ENCODE results near the gene SMAD2.

Gene SMAD2

GRCh38 chr18:47898055-47898454 lies 32.4 kb downstream of the SMAD2 start:
- TF ChIP-seq CTCF (IDR thresholded peaks at IDR 0.05; ENCODE audit: low read length): no peak
- TF ChIP-seq EZH2 (IDR thresholded peaks at IDR 0.05; ENCODE audit: borderline replicate concordance, low read length): no peak
- no peak overlapping the region for H3K27ac ChIP-seq (ENCODE audit: low read depth, low read length, poor library complexity, severe bottlenecking)
- H3K9me3 ChIP-seq (ENCODE audit: low read length): peaks cover 14% of the 10 kb centered on the region
- no peaks in the 10 kb centered on the region for H4K20me1 ChIP-seq (ENCODE audit: insufficient read depth, low read length)
- no peaks in the 10 kb centered on the region for H3K9me2 ChIP-seq (ENCODE audit: low read depth, low read length)
- H3K4me2 ChIP-seq (ENCODE audit: low read length): no peak overlapping the region
- H3K4me3 ChIP-seq (ENCODE audit: low read depth, low read length, poor library complexity, severe bottlenecking): no peak overlapping the region
- no peaks in the 10 kb centered on the region for H3F3A ChIP-seq (ENCODE audit: insufficient read depth, low read length)
- H3K79me2 ChIP-seq (ENCODE audit: insufficient read depth, low read length): peaks cover 69% of the 10 kb centered on the region
- H2AFZ ChIP-seq (ENCODE audit: low read length): no peak overlapping the region
- peaks cover 47% of the 10 kb centered on the region for H3K36me3 ChIP-seq (ENCODE audit: insufficient read depth, low read length)
- no peaks in the 10 kb centered on the region for H3K27me3 ChIP-seq (ENCODE audit: insufficient read depth, low read length)
- H3K4me1 ChIP-seq (ENCODE audit: insufficient read depth, low read length, severe bottlenecking): peaks cover 20% of the 10 kb centered on the region
- no peak overlapping the region for H3K9ac ChIP-seq (ENCODE audit: low read length)

- Histone ChIP-seq H3K4me2 (ENCODE audit: low read length) (no peak overlapping the region), H3K4me1 (ENCODE audit: insufficient read depth, low read length, severe bottlenecking) (no peaks in the 10 kb centered on the region)
Measured at GRCh38 chr18:47895565-47896250, 34.8 kb downstream of the SMAD2 start.

GRCh38 chr18:47893939-47894699 lies 36.3 kb downstream of the SMAD2 start:
- no peaks in the 10 kb centered on the region for H3K9me2 ChIP-seq (ENCODE audit: low read depth, low read length)
- no peaks in the 10 kb centered on the region for H4K20me1 ChIP-seq (ENCODE audit: insufficient read depth, low read length)
- H3K4me3 ChIP-seq (ENCODE audit: low read depth, low read length, poor library complexity, severe bottlenecking): no peak overlapping the region
- H3F3A ChIP-seq (ENCODE audit: insufficient read depth, low read length): no peaks in the 10 kb centered on the region
- no peaks in the 10 kb centered on the region for H3K4me1 ChIP-seq (ENCODE audit: insufficient read depth, low read length, severe bottlenecking)
- H3K27me3 ChIP-seq (ENCODE audit: insufficient read depth, low read length): no peaks in the 10 kb centered on the region
- 0 out of 2 replicates have a peak, but pooled peaks cover under 1% of the 10 kb centered on the region for H3K9me3 ChIP-seq (ENCODE audit: low read length)
- peaks cover 49% of the 10 kb centered on the region for H3K36me3 ChIP-seq (ENCODE audit: insufficient read depth, low read length)
- H2AFZ ChIP-seq (ENCODE audit: low read length): no peak overlapping the region
- no peak for TF ChIP-seq EZH2 (IDR thresholded peaks at IDR 0.05; ENCODE audit: borderline replicate concordance, low read length)
- TF ChIP-seq CTCF (IDR thresholded peaks at IDR 0.05; ENCODE audit: low read length): no peak
- H3K79me2 ChIP-seq (ENCODE audit: insufficient read depth, low read length): peaks cover 30% of the 10 kb centered on the region
- no peak overlapping the region for H3K4me2 ChIP-seq (ENCODE audit: low read length)
- no peak overlapping the region for H3K27ac ChIP-seq (ENCODE audit: low read depth, low read length, poor library complexity, severe bottlenecking)
- no peak overlapping the region for H3K9ac ChIP-seq (ENCODE audit: low read length)

More at GRCh38 chr18:47895565-47896250, 34.8 kb downstream of the SMAD2 start:
- Histone ChIP-seq H3K79me2 (ENCODE audit: insufficient read depth, low read length) (peaks cover 46% of the 10 kb centered on the region), H3K4me3 (ENCODE audit: low read depth, low read length, poor library complexity, severe bottlenecking) (no peak overlapping the region), H3K9me3 (ENCODE audit: low read length) (peaks cover 12% of the 10 kb centered on the region), H3K36me3 (ENCODE audit: insufficient read depth, low read length) (peaks cover 51% of the 10 kb centered on the region), H2AFZ (ENCODE audit: low read length) (no peak overlapping the region), H3K9ac (ENCODE audit: low read length) (no peak overlapping the region), H3K27me3 (ENCODE audit: insufficient read depth, low read length) (no peaks in the 10 kb centered on the region), H3F3A (ENCODE audit: insufficient read depth, low read length) (no peaks in the 10 kb centered on the region), H4K20me1 (ENCODE audit: insufficient read depth, low read length) (no peaks in the 10 kb centered on the region), H3K27ac (ENCODE audit: low read depth, low read length, poor library complexity, severe bottlenecking) (no peak overlapping the region), H3K9me2 (ENCODE audit: low read depth, low read length) (no peaks in the 10 kb centered on the region)
- TF ChIP-seq CTCF (IDR thresholded peaks at IDR 0.05; ENCODE audit: low read length) (no peak), EZH2 (IDR thresholded peaks at IDR 0.05; ENCODE audit: borderline replicate concordance, low read length) (no peak)
